Heart left ventricle (tissue), 16 donors: ENCODE data around the gene PLPPR1. TPM values are rescaled to one million over a fixed set of nuclear protein-coding genes. Genes with fewer than 3 reads are reported as not detected.

Experiments used
- ATAC-seq, 4 donors: fragments of 200-7000 bp; cut with Tn5 transposase; one replicate each; pipeline ENCODE4 v1.9.1; 2020 to 2022; ENCODE audit warnings: moderate library complexity in 4 of 4, mild to moderate bottlenecking in 3 of 4, moderate number of reproducible peaks in 1 of 4
- DNase-seq, 5 donors: peaks; one replicate each; pipeline ENCODE4 v3.0.0-alpha.2; 2020
- H3K27ac ChIP-seq, 12 donors: fragments of 200-600 bp; sonication (generic) in 4 of 12; one replicate each; pipeline versions ENCODE4 v1.5.0 to v1.8.0; 2016 to 2022; ENCODE audit warnings: mild to moderate bottlenecking in 2 of 12
- H3K27me3 ChIP-seq, 9 donors: fragments of 200-600 bp; sonication (generic) in 2 of 9; one replicate each; pipeline versions ENCODE4 v1.5.1 to v1.8.0; 2016 to 2022; ENCODE audit warnings: mild to moderate bottlenecking in 3 of 9
- H3K36me3 ChIP-seq, 9 donors: fragments of 200-600 bp; sonication (generic) in 2 of 9; one replicate each; pipeline versions ENCODE4 v1.5.0 to v1.8.0; 2018 to 2022; ENCODE audit warnings: mild to moderate bottlenecking in 2 of 9
- H3K4me1 ChIP-seq, 12 donors: fragments of 200-600 bp; sonication (generic) in 4 of 12; one replicate each; pipeline versions ENCODE4 v1.5.0 to v1.8.0; 2016 to 2022; ENCODE audit warnings: mild to moderate bottlenecking in 3 of 12
- H3K4me3 ChIP-seq, 12 donors: fragments of 200-600 bp; sonication (generic) in 4 of 12; one replicate each; pipeline versions ENCODE4 v1.5.0 to v1.8.0; 2017 to 2022; ENCODE audit warnings: mild to moderate bottlenecking in 9 of 12, moderate library complexity in 4 of 12
- H3K9me3 ChIP-seq, 12 donors: fragments of 200-600 bp; sonication (generic) in 4 of 12; one replicate each; pipeline versions ENCODE4 v1.5.0 to v1.8.0; 2016 to 2022; ENCODE audit warnings: mild to moderate bottlenecking in 1 of 12
- POLR2A ChIP-seq, 2 donors: fragments of 450-650 bp; IDR thresholded peaks; one replicate each; pipeline ENCODE4 v1.6.1; 2017; ENCODE audit warnings: antibody characterized with exemption in 2 of 2, mild to moderate bottlenecking in 2 of 2, moderate library complexity in 2 of 2
- WGBS, 4 donors: extraction: QIAGEN DNeasy Blood & Tissue Kit in 2 of 4; methylation state at CpG; one replicate each; pipeline versions ENCODE4 v1.1.5 to v1.1.7; 2013 to 2018; 5-methylcytosine and 5-hydroxymethylcytosine counted together
- intact Hi-C, 10 donors: fragments of 100-400 bp; cut with DNase I; formaldehyde crosslinking; loops; one replicate each; pipeline versions ENCODE4 v1.11.1 to v1.14.2; 2022
- polyA plus RNA-seq, 2 donors: library from polyadenylated mRNA; stranded (reverse); fragments of 200-250 nt; gene quantifications; one replicate each; pipeline ENCODE4 v1.2.3, GENCODE V29; 2013
- total RNA-seq, 9 donors: library from RNA; depleted of rRNA in 2 of 9; stranded (reverse); fragments of >200 nt in 2 of 9; fragmentation: NEBNext Ultra II Directional in 3 of 9; extraction: Animal tissue kit (Norgen Biotek cat#: 25700) in 3 of 9; gene quantifications; one replicate each; pipeline versions ENCODE4 v1.1.0 to v1.2.4, GENCODE V29; 2016 to 2023
- TF ChIP-seq, protein P1 (sequence below), 12 donors: fragments of 200-600 bp; sonication (generic) in 4 of 12; IDR thresholded peaks; one replicate each; pipeline versions ENCODE4 v1.5.0 to v1.8.0; 2018 to 2022; ENCODE audit warnings: antibody characterized with exemption in 12 of 12, mild to moderate bottlenecking in 5 of 12
- donor health status: ischemic (EF 13 %, LVEDD 7.1; RV severe dilation, severe dysfunction).
- donor health status: healthy with polysubstance abuse.
- donor health status: DM: no; HTN: yes; CAD: no.
- donor health status: DM: no; HTN: no; CAD: no.
- donor health status: ischemic (EF 25% LVEDD 6.9; RV normal size, moderate dysfunction).
- donor health status: ischemic (EF 25% LVEDD 5.7; RV mildly dilated, moderate dysfunction).
- donor health status: healthy.
- donor health status: DM: yes; HTN: yes; CAD: no.
- donor health status: ischemic (EF 35%, LVEDD 5.7; RV mildly dilated, moderate dysfunction).
- donor health status: nonischemic (EF 11% LVEDD 7.7; RV severe dilation, severe dysfunction).
- donor health status: DM: yes; HTN: yes; CAD: no.
- donor health status: PGD.
- donor health status: ischemic (EF 29% LVEDD 5.4; RV normal size, mild dysfunction).
- donor health status: nonischemic (EF 23%, LVEDD 6.1; RV moderate dilation, normal function).

Gene PLPPR1
- total and polyA plus RNA-seq, 11 donors = 0.33 TPM; not detected in 10

DNA sequence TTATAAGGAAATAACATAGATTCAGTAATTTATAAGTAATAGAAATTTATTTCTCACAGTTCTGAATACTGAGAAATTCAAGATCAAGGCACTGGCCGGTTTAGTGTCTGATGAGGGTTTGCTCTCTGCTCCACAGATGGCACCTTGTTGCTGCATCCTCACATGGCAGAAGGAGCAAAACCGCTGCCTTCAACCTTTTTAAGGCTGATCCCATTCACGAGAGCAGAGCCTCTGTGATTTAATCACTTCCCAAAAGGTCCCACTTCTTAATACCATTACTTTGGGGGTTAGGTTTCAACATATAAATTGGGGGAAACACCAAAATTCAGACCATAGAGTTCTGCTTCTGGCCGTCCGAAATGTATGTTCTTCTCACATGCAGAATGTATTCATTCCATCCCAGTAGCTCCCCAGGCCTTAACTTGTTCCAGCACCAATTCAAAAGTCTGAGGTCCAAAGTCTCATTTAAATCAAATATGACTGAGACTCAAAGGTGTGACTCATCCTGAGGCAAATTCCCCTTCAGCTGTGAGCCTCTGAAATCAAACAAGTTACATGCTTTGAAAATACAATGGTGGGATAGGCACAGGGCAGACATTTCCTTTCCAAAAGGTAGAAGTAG lies 325.7 kb downstream of the PLPPR1 start:
- Histone ChIP-seq H3K9me3 (no peaks in the 10 kb centered on the region), H3K4me1 (no peaks in the 10 kb centered on the region), H3K27me3 (peaks cover 0 to 4% (median 0%) of the 10 kb centered on the region in 9 donors), H3K4me3 (no peak overlapping the region), H3K36me3 (no peaks in the 10 kb centered on the region), H3K27ac (no peak overlapping the region)
- 84 to 94% (median 88%) methylated on average over 5 of the region's 5 CpGs for WGBS, 4 donors
- intact Hi-C loops = no loop called here
- ATAC-seq = no peak
- no peak for DNase-seq
- TF ChIP-seq, protein P1, sequence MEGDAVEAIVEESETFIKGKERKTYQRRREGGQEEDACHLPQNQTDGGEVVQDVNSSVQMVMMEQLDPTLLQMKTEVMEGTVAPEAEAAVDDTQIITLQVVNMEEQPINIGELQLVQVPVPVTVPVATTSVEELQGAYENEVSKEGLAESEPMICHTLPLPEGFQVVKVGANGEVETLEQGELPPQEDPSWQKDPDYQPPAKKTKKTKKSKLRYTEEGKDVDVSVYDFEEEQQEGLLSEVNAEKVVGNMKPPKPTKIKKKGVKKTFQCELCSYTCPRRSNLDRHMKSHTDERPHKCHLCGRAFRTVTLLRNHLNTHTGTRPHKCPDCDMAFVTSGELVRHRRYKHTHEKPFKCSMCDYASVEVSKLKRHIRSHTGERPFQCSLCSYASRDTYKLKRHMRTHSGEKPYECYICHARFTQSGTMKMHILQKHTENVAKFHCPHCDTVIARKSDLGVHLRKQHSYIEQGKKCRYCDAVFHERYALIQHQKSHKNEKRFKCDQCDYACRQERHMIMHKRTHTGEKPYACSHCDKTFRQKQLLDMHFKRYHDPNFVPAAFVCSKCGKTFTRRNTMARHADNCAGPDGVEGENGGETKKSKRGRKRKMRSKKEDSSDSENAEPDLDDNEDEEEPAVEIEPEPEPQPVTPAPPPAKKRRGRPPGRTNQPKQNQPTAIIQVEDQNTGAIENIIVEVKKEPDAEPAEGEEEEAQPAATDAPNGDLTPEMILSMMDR (IDR thresholded peaks at IDR 0.05) = no peak
- TF ChIP-seq POLR2A (IDR thresholded peaks at IDR 0.05) = no peak

DNA sequence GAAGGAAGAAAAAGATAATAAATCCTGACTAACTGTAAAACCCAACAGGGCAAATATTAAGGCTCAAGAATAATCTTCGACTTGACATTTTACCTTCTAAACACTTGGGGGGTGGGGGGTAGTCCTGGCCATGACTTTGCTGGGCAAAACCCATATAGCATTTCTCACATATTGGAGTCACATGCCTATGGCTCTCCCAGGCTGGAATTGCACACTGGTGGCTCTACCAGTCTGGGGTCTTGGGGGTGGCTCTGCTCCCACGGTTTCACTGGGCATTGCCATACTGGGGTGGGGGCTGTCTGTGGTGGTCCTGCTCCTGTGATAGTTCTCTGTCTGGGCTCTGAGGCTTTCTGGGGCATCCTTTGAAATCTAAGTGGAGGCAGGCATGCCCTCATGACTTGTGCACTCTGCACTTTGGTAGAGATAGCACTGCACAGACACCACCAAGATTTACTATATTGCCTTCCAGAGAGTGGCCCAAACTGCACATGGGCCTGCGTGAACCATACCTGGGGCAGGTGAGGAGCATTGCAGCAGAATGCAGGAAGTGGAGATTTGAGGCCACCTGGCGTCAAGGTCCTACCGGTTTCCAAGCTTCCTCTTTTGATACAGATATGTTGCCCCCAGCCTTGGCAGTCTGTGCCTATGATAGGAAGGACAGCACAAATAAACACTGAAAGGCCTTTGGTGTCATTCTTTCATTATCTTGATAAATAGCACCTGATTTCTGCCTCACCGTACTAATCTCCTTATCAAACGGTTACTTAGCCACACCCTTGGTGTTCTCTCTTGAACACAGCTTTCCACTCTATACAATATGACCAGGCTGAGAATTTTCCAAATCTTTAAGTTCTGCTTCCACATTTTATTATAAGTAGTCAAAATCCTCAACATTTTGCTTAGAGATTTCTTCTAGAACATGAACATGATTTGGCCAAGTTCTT lies 326.5 kb downstream of the PLPPR1 start:
- no peaks in the 10 kb centered on the region for H3K36me3 ChIP-seq
- no peak for ATAC-seq
- WGBS, 4 donors = 73 to 78% (median 75%) methylated on average over 6 to 7 of the region's 7 CpGs
- H3K4me3 ChIP-seq = no peak overlapping the region
- no peak overlapping the region for H3K27ac ChIP-seq
- no peak for TF ChIP-seq POLR2A (IDR thresholded peaks at IDR 0.05)
- TF ChIP-seq, protein P1 (IDR thresholded peaks at IDR 0.05) = no peak
- no peaks in the 10 kb centered on the region for H3K4me1 ChIP-seq
- DNase-seq = no peak
- no peaks in the 10 kb centered on the region for H3K9me3 ChIP-seq
- intact Hi-C loops = no loop called here
- H3K27me3 ChIP-seq = peaks cover 0 to 4% (median 0%) of the 10 kb centered on the region in 9 donors

DNA sequence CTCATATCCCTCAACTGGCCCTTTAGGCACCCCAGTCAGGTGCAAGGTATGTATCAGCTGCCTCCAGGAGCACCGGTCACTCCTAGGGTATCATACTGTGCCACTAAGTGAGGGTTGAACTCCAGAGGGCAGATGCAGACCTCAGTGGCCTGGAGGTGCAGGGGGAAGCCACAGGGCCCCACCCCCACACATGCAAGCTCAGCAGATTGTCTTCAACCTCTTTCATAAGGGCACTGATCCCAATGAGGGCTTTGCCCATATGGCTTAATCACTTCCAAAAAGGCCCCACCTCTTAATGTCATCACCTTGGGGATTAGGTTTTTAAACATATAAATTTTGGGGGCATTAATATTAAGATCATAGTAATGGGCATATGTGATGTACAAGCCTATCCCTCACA lies 328.1 kb downstream of the PLPPR1 start:
- 32 to 100% (median 44%) methylated on average over 1 of the region's 1 CpG for WGBS, 4 donors
- DNase-seq = no peak
- TF ChIP-seq, protein P1 (IDR thresholded peaks at IDR 0.05) = no peak
- TF ChIP-seq POLR2A (IDR thresholded peaks at IDR 0.05) = no peak
- intact Hi-C loops = no loop called here
- Histone ChIP-seq H3K27me3 (peaks cover 0 to 4% (median 0%) of the 10 kb centered on the region in 9 donors), H3K4me1 (no peaks in the 10 kb centered on the region), H3K4me3 (no peak overlapping the region), H3K9me3 (no peaks in the 10 kb centered on the region), H3K36me3 (no peaks in the 10 kb centered on the region), H3K27ac (no peak overlapping the region)
- ATAC-seq = no peak

DNA sequence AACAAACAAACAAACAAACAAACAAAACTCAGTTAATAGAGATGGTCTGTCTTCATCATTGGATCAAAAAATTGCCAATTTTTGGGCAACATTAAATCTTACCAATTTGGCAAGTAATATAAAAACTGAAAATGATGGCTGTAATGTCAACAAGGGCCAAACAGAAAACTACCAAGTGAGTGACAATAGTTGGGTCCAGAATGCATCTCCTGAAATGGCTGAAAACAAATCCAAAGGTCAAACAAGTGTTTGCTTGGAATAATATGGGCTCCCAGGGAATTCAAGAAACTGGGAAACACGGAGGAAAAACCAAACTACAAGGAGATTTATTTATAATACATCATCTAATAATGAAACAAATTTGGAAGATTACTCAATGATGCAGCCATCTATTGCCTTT lies 331.2 kb downstream of the PLPPR1 start:
- WGBS, 4 donors = 45 to 72% (median 66%) methylated on average over 1 of the region's 1 CpG
- intact Hi-C loops = no loop called here
- ATAC-seq = no peak

More for the DNA sequence above, 331.2 kb downstream of the PLPPR1 start:
- H3K4me3 ChIP-seq = no peak overlapping the region
- H3K27ac ChIP-seq = no peak overlapping the region
- TF ChIP-seq, protein P1 (IDR thresholded peaks at IDR 0.05) = no peak
- TF ChIP-seq POLR2A (IDR thresholded peaks at IDR 0.05) = no peak
- no peaks in the 10 kb centered on the region for H3K9me3 ChIP-seq
- no peaks in the 10 kb centered on the region for H3K4me1 ChIP-seq
- no peak for DNase-seq
- H3K36me3 ChIP-seq = no peaks in the 10 kb centered on the region
- no peaks in the 10 kb centered on the region for H3K27me3 ChIP-seq
